PFSK-1 (cell line): ENCODE data around the gene TMEM255B.

Experiments
- POLR2AphosphoS5 ChIP-seq: IDR thresholded peaks from 2 replicates; pipeline ENCODE4 v1.6.1; 2012; ENCODE audit warnings: low read depth, mild to moderate bottlenecking, control low read depth, low read length, moderate library complexity
- SIN3A ChIP-seq: IDR thresholded peaks from 2 replicates; pipeline ENCODE4 v1.6.1; 2012; ENCODE audit warnings: mild to moderate bottlenecking, low read length, moderate library complexity, borderline replicate concordance; ENCODE audit not compliant: insufficient read depth
- TF ChIP-seq, protein P1 (sequence below), 2 experiments: IDR thresholded peaks; 2 replicates each; pipeline versions ENCODE4 v1.6.1 to v1.8.0; 2011 to 2012; ENCODE audit warnings: low read depth in 2 of 2, low read length in 2 of 2, control low read depth in 1 of 2, inconsistent platforms in 1 of 2, mild to moderate bottlenecking in 1 of 2, moderate library complexity in 1 of 2; ENCODE audit not compliant: insufficient read depth in 1 of 2

GRCh38 chr13:113770937-113771336 lies 11.9 kb downstream of the TMEM255B start:
- TF ChIP-seq POLR2AphosphoS5: no peak
- no peak for TF ChIP-seq SIN3A
- TF ChIP-seq, protein P1, sequence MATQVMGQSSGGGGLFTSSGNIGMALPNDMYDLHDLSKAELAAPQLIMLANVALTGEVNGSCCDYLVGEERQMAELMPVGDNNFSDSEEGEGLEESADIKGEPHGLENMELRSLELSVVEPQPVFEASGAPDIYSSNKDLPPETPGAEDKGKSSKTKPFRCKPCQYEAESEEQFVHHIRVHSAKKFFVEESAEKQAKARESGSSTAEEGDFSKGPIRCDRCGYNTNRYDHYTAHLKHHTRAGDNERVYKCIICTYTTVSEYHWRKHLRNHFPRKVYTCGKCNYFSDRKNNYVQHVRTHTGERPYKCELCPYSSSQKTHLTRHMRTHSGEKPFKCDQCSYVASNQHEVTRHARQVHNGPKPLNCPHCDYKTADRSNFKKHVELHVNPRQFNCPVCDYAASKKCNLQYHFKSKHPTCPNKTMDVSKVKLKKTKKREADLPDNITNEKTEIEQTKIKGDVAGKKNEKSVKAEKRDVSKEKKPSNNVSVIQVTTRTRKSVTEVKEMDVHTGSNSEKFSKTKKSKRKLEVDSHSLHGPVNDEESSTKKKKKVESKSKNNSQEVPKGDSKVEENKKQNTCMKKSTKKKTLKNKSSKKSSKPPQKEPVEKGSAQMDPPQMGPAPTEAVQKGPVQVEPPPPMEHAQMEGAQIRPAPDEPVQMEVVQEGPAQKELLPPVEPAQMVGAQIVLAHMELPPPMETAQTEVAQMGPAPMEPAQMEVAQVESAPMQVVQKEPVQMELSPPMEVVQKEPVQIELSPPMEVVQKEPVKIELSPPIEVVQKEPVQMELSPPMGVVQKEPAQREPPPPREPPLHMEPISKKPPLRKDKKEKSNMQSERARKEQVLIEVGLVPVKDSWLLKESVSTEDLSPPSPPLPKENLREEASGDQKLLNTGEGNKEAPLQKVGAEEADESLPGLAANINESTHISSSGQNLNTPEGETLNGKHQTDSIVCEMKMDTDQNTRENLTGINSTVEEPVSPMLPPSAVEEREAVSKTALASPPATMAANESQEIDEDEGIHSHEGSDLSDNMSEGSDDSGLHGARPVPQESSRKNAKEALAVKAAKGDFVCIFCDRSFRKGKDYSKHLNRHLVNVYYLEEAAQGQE (IDR thresholded peaks at IDR 0.05; ENCODE audit: insufficient read depth in 1 of 2, low read depth in 2 of 2, low read length in 2 of 2): no peak
